Measurements from ENCODE around the gene CLCN3. TPM values are rescaled to one million over a fixed set of nuclear protein-coding genes. Genes with fewer than 3 reads are reported as not detected.

The CLCN3 gene
- total and polyA plus RNA-seq, 12 donors = 13.1 to 94.9 (median 62.9) TPM

GRCh38 chr4:169618286-169618685, 2.1 kb upstream of the CLCN3 start:
- no peak for DNase-seq
- no peak for ATAC-seq
- Histone ChIP-seq H3K36me3 (no peaks in the 10 kb centered on the region), H3K9me3 (no peaks in the 10 kb centered on the region), H3K27ac (no peak overlapping the region), H3K4me3 (no peak overlapping the region), H3K4me1 (peaks cover 0 to 41% (median 28%) of the 10 kb centered on the region in 9 donors), H3K27me3 (no peaks in the 10 kb centered on the region)
- TF ChIP-seq CTCF (IDR thresholded peaks at IDR 0.05) = no peak
- intact Hi-C loops (cut with DNase I) = loop anchor here in 6 of 10 donors (5.0 to 10.0 kb wide), 11 partner anchors 47 to 437 kb away; partner anchors contain the start of genes MFAP3L (in 2 of the 6) and HPF1 (in 1 of the 6)
- WGBS, 2 donors = 40 to 56% methylated on average over 3 of the region's 3 CpGs

GRCh38 chr4:169618986-169619385, 1.4 kb upstream of the CLCN3 start:
- no peaks in the 10 kb centered on the region for H3K36me3 ChIP-seq
- no peaks in the 10 kb centered on the region for H3K27me3 ChIP-seq
- TF ChIP-seq CTCF (IDR thresholded peaks at IDR 0.05) = no peak
- ATAC-seq (no peak), DNase-seq (no peak)
- peaks cover 0 to 41% (median 29%) of the 10 kb centered on the region in 9 donors for H3K4me1 ChIP-seq
- H3K9me3 ChIP-seq = no peaks in the 10 kb centered on the region
- H3K4me3 ChIP-seq = peak overlapping the region in 8 of 10 donors; percentile 68 to 85 (median 74)
- peak overlapping the region in 8 of 10 donors; percentile 80 to 96 (median 95) for H3K27ac ChIP-seq
- WGBS, 2 donors = 89 to 90% methylated on average over 4 of the region's 4 CpGs
- intact Hi-C loops (cut with DNase I) = loop anchor here in 6 of 10 donors (5.0 to 10.0 kb wide), 11 partner anchors 46 to 436 kb away; partner anchors contain the start of genes MFAP3L (in 2 of the 6) and HPF1 (in 1 of the 6)

- H3K27me3 ChIP-seq = no peaks in the 10 kb centered on the region
- ATAC-seq (peak; percentile 6 to 63 (median 48)), DNase-seq (peak in 1 of 2 donors; percentile 36)
- peak in 8 of 9 donors; percentile 36 to 71 (median 61) for TF ChIP-seq CTCF (IDR thresholded peaks at IDR 0.05)
- WGBS, 2 donors = 2% methylated on average over 12 of the region's 12 CpGs
- H3K27ac ChIP-seq = peak overlapping the region; percentile 80 to 96 (median 94)
- peaks cover 0 to 41% (median 29%) of the 10 kb centered on the region in 9 donors for H3K4me1 ChIP-seq
- H3K36me3 ChIP-seq = no peaks in the 10 kb centered on the region
- peak overlapping the region; percentile 48 to 85 (median 72) for H3K4me3 ChIP-seq
- H3K9me3 ChIP-seq = no peaks in the 10 kb centered on the region
- intact Hi-C loops (cut with DNase I) = loop anchor here in 6 of 10 donors (5.0 to 10.0 kb wide), 11 partner anchors 45 to 435 kb away; partner anchors contain the start of genes MFAP3L (in 2 of the 6) and HPF1 (in 1 of the 6)
Measured at GRCh38 chr4:169619518-169619957, 840 bp upstream of the CLCN3 start.

GRCh38 chr4:169620880-169621248, 486 bp downstream of the CLCN3 start:
- ATAC-seq = peak in 2 of 8 donors; percentile 4 to 23
- 0% methylated on average over 14 of the region's 14 CpGs for WGBS, 2 donors

More at GRCh38 chr4:169620880-169621248, 486 bp downstream of the CLCN3 start:
- peak in 1 of 2 donors; percentile 18 for DNase-seq
- Histone ChIP-seq H3K27me3 (no peaks in the 10 kb centered on the region), H3K4me1 (peaks cover 0 to 51% (median 32%) of the 10 kb centered on the region in 9 donors), H3K9me3 (no peaks in the 10 kb centered on the region), H3K36me3 (no peaks in the 10 kb centered on the region), H3K27ac (peak overlapping the region; percentile 71 to 96 (median 94)), H3K4me3 (peak overlapping the region; percentile 68 to 85 (median 72))
- intact Hi-C loops (cut with DNase I) = loop anchor here in 6 of 10 donors (1.0 to 5.0 kb wide), 5 partner anchors 36 to 41 kb away; no protein-coding TSS in a partner anchor
- no peak for TF ChIP-seq CTCF (IDR thresholded peaks at IDR 0.05)

Measured in heart right ventricle (tissue), 16 donors.